ENCODE results near the gene UBE2L3. TPM values are rescaled to one million over a fixed set of nuclear protein-coding genes. Genes with fewer than 3 reads are reported as not detected.
"Not testable (repeated sequence)": the region's sequence is repeated elsewhere in the genome, so short reads cannot be mapped to it uniquely, and the experiment has no call there.

The UBE2L3 gene
- total RNA-seq, 1 donor from 2014 or later, result 63.0 TPM

DNA sequence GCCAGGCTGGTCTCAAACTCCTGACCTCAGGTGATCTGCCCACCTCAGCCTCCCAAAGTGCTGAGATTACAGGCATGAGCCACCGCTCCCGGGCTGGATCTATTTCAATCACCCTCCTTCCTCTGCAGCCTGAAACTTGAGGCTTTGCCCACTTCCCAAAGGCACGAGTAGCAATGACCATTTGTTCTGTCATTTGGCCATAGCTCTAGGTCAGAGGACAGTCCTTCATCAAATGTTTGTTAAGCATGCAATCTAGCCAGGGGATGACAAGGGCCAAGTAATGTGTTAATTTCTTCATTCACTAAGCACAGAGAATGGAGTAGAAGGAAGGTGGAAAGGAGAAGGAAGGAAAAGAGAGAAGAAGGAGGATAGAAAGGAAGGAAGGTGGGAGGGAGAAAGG, 6.9 kb upstream of the UBE2L3 start:
- H3K36me3 ChIP-seq (ENCODE audit: control insufficient read depth, insufficient read depth, low read length); DNase-seq (ENCODE audit: low read depth); H3K27me3 ChIP-seq (ENCODE audit: control insufficient read depth, insufficient read depth, low read length); H3K4me3 ChIP-seq (ENCODE audit: low read depth, low read length): not testable (repeated sequence)

DNA sequence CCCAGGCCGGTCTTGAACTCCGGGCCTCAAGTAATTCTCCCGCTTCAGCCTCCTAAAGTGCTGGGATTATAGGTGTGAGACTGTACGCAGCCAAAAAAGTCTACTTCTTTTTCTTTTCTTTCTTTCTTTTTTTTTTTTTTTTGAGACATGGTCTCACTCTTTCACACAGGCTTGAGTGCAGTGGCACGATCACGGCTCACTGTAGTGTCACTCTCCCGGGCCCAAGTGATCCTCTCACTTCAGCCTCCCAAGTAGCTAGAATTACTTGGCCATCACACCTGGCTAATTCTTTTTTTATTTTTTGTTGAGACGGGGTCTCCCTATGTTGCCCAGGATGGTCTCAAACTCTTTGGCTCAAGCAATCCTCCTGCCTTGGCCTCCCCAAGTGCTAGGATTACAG, 3.6 kb upstream of the UBE2L3 start:
- no peak for DNase-seq (ENCODE audit: low read depth)
- no peaks in the 10 kb centered on the region for H3K36me3 ChIP-seq (ENCODE audit: control insufficient read depth, insufficient read depth, low read length)
- no peak overlapping the region for H3K4me3 ChIP-seq (ENCODE audit: low read depth, low read length)
- TF ChIP-seq, protein P1, sequence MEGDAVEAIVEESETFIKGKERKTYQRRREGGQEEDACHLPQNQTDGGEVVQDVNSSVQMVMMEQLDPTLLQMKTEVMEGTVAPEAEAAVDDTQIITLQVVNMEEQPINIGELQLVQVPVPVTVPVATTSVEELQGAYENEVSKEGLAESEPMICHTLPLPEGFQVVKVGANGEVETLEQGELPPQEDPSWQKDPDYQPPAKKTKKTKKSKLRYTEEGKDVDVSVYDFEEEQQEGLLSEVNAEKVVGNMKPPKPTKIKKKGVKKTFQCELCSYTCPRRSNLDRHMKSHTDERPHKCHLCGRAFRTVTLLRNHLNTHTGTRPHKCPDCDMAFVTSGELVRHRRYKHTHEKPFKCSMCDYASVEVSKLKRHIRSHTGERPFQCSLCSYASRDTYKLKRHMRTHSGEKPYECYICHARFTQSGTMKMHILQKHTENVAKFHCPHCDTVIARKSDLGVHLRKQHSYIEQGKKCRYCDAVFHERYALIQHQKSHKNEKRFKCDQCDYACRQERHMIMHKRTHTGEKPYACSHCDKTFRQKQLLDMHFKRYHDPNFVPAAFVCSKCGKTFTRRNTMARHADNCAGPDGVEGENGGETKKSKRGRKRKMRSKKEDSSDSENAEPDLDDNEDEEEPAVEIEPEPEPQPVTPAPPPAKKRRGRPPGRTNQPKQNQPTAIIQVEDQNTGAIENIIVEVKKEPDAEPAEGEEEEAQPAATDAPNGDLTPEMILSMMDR (IDR thresholded peaks at IDR 0.05; ENCODE audit: insufficient read depth, low read length, poor library complexity, severe bottlenecking), result no peak
- no peaks in the 10 kb centered on the region for H3K27me3 ChIP-seq (ENCODE audit: control insufficient read depth, insufficient read depth, low read length)

DNA sequence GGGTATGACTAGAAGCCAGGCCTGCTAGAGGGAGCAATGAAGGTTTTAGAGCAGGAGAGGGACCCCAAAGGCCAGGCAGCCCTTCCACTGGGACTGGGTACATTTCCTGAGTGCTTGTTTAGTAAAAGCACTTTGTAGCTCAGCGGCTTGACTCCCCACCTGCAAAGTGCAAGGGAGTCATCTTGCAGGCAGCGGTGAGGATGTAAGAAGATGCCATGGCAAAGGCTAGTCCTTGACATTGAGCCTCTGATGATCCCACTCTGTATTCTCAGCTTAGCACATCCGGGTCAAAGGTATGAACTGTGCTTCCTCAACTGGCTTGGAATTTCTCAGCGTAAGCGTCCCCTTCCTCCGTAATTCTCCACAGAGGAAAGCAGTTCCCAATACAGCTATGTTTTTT, 3.1 kb upstream of the UBE2L3 start:
- TF ChIP-seq, protein P1 (IDR thresholded peaks at IDR 0.05; ENCODE audit: insufficient read depth, low read length, poor library complexity, severe bottlenecking), result no peak
- H3K27me3 ChIP-seq (ENCODE audit: control insufficient read depth, insufficient read depth, low read length), result no peaks in the 10 kb centered on the region
- H3K36me3 ChIP-seq (ENCODE audit: control insufficient read depth, insufficient read depth, low read length), result no peaks in the 10 kb centered on the region
- no peak overlapping the region for H3K4me3 ChIP-seq (ENCODE audit: low read depth, low read length)
- DNase-seq (ENCODE audit: low read depth), result no peak

DNA sequence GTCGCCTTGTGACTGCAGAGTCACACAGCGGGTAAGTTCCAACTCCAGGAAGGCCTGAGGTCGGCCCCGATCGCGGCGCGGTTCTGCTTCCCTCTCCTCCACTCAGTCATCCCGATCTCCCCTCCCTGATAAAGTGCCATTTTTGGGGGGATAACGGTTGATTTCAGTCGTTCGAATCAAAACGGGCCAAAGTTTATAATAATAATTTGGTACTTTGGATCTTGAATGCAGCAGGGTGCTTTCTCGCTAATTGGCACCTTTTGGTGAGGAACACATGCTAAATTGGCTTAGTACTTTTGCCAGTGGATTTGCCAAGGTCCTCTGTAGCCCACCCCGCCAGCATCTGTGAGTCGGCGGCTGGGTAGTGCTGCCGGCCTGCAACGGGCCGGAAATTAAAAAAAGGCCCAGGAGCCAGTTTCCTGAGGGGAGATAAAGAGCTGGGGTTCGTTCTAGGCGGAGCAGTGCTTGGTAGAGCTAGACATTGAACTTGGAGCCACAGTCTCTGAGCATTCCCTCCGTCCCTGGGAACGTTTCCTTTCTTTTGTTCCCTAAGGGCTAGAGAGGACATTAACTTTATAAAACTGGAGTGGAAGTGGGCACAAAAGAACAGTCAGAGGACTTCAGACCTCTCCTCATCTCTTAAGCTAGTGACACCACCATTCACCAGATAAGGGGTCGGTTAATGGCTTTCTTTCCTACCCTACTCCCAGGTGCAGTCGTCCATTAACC, 997 bp downstream of the UBE2L3 start:
- H3K27me3 ChIP-seq (ENCODE audit: control insufficient read depth, insufficient read depth, low read length), result no peaks in the 10 kb centered on the region
- no peak for DNase-seq (ENCODE audit: low read depth)
- peak overlapping the region; percentile 81 for H3K4me3 ChIP-seq (ENCODE audit: low read depth, low read length)
- H3K36me3 ChIP-seq (ENCODE audit: control insufficient read depth, insufficient read depth, low read length), result no peaks in the 10 kb centered on the region
- TF ChIP-seq, protein P1 (IDR thresholded peaks at IDR 0.05; ENCODE audit: insufficient read depth, low read length, poor library complexity, severe bottlenecking), result no peak

DNA sequence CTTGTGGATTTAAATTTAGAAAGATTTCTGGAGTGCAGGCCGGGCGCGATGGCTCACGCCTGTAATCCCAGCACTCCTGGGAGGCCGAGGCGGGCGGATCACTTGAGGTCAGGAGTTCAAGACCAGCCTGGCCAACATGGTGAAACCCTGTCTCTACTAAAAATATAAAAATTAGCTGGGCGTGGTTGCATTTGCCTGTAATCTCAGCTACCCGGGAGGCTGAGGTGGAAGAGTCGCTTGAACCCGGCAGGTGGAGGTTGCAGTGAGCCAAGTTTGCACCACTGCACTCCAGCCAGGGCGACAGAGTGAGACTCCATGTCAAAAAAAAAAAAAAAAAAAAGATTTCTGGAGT, 1.5 kb downstream of the UBE2L3 start:
- peak overlapping the region; percentile 81 for H3K4me3 ChIP-seq (ENCODE audit: low read depth, low read length)
- H3K36me3 ChIP-seq (ENCODE audit: control insufficient read depth, insufficient read depth, low read length); DNase-seq (ENCODE audit: low read depth); H3K27me3 ChIP-seq (ENCODE audit: control insufficient read depth, insufficient read depth, low read length): not testable (repeated sequence)

DNA sequence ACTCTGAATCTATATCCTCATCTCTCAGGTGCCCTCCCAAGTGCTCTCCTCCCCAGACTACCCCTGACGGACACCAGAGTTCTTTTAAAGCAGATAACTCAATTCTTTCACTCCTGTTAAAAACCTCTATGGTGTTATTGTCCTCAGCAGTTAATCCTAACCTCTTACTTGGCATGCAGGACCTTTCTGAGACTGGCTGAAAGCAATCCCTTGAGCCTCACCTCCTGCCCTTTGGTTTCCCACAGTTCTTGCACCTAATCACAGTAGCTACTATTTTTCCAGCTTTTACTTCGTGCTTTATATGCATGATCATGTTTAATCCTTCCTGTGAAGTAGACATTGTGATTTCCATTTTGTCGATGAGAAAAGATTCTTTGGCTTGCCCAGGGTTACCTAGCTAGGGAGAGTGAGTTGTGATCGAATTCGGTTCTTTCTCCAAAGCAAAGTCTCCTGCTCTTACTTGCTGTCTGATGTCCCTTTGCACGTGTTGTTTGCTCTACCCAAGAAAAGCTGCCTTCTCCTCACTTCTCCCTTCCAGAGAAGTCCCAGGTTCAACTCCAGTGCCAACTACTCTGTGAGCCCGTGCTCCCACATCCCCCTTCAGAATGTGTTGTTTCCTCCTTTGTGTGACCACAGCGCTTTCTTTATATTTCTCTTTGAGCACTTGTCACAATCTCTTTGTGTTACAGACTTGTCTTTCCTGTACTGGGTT, 2.1 kb downstream of the UBE2L3 start:
- TF ChIP-seq, protein P1 (IDR thresholded peaks at IDR 0.05; ENCODE audit: insufficient read depth, low read length, poor library complexity, severe bottlenecking), result no peak
- Histone ChIP-seq H3K4me3 (ENCODE audit: low read depth, low read length) (no peak overlapping the region), H3K36me3 (ENCODE audit: control insufficient read depth, insufficient read depth, low read length) (no peaks in the 10 kb centered on the region), H3K27me3 (ENCODE audit: control insufficient read depth, insufficient read depth, low read length) (no peaks in the 10 kb centered on the region)
- DNase-seq (ENCODE audit: low read depth), result no peak

DNA sequence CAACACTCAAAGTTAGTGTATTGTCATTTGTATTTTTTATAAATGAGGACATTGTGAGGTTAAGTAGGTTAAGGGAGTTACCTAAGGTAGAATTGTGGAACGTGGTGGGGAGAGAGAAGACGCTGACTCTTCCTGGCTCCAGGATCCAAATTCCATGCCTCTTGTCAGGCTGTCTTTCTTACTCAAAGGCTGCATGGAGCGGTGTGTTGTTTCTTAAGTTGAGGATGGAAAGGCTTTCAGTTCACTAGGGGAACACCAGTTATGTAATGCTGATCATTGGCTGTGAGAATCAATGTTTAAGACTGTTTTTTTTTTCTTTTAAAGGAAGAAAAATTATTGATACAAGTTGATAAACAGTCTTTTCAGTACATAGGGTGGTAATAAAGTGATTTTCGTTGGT, 2.9 kb downstream of the UBE2L3 start:
- no peak overlapping the region for H3K4me3 ChIP-seq (ENCODE audit: low read depth, low read length)
- TF ChIP-seq, protein P1 (IDR thresholded peaks at IDR 0.05; ENCODE audit: insufficient read depth, low read length, poor library complexity, severe bottlenecking), result no peak
- DNase-seq (ENCODE audit: low read depth), result no peak
- H3K36me3 ChIP-seq (ENCODE audit: control insufficient read depth, insufficient read depth, low read length), result no peaks in the 10 kb centered on the region
- H3K27me3 ChIP-seq (ENCODE audit: control insufficient read depth, insufficient read depth, low read length), result no peaks in the 10 kb centered on the region

Data from kidney epithelial cell (primary cell).